Osteocyte (in vitro differentiated cells): ENCODE measurements around the gene LTB4R. TPM values are rescaled to one million over a fixed set of nuclear protein-coding genes. Genes with fewer than 3 reads are reported as not detected.
"Not testable (repeated sequence)": the region's sequence is repeated elsewhere in the genome, so short reads cannot be mapped to it uniquely, and the experiment has no call there.

Experiments
- DNase-seq: peaks from one replicate; pipeline ENCODE4 v3.0.0; 2021; ENCODE audit warnings: mixed read lengths; ENCODE audit not compliant: unreplicated experiment; ENCODE audit errors: extremely low spot score
- H3K27ac Mint-ChIP-seq: one replicate; pipeline ENCODE4 v1.8.0; 2021; ENCODE audit warnings: mild to moderate bottlenecking, mixed read lengths; ENCODE audit not compliant: unreplicated experiment
- H3K27me3 Mint-ChIP-seq: one replicate; pipeline ENCODE4 v1.8.0; 2021; ENCODE audit warnings: mixed read lengths; ENCODE audit not compliant: unreplicated experiment
- H3K36me3 Mint-ChIP-seq: one replicate; pipeline ENCODE4 v1.8.0; 2021; ENCODE audit warnings: mixed read lengths; ENCODE audit not compliant: unreplicated experiment
- H3K4me1 Mint-ChIP-seq: one replicate; pipeline ENCODE4 v1.8.0; 2021; ENCODE audit warnings: mixed read lengths; ENCODE audit not compliant: unreplicated experiment
- H3K4me3 Mint-ChIP-seq: one replicate; pipeline ENCODE4 v1.8.0; 2021; ENCODE audit warnings: mild to moderate bottlenecking, moderate library complexity, mixed read lengths; ENCODE audit not compliant: unreplicated experiment
- H3K9me3 Mint-ChIP-seq: one replicate; pipeline ENCODE4 v1.8.0; 2021; ENCODE audit warnings: mixed read lengths; ENCODE audit not compliant: unreplicated experiment
- total RNA-seq: library from RNA; stranded (reverse); gene quantifications from 2 replicates; pipeline ENCODE4 v1.2.1, GENCODE V29; 2021
- TF ChIP-seq, protein P1 (sequence below): fragments of 200-600 bp; sonication (generic); IDR thresholded peaks from 2 replicates; pipeline ENCODE4 v1.5.0; 2021; ENCODE audit warnings: antibody characterized with exemption, mild to moderate bottlenecking, moderate library complexity

LTB4R gene
- total RNA-seq, 1 donor from 2014 or later = 11.3 TPM

DNA sequence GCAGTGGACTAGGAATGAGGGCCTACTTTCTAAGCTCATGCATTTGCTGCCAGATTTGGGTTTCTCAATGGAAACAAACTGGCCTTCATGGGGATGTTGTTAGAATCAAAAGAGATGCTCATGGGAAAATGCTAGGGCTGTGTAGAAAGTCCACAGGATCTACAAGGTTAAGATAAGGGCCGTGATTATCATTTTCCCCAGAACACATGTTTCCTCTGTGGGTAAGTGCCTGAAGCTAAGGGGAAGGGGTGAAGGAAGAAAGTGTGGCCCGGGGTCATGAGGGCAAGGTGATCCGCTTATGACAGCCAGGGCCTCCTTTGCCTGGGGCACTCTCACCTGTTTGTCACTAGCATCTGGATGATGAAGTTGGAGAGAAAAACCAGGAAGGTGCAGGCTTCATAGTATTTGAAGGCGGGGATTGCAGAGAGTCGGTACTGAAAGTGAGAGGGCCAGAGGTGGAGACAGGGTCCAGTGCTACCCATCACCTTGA, 13.8 kb downstream of the LTB4R start:
- peaks cover 3% of the 10 kb centered on the region for H3K27me3 Mint-ChIP-seq
- H3K9me3 Mint-ChIP-seq = no peaks in the 10 kb centered on the region
- DNase-seq = no peak
- no peak overlapping the region for H3K27ac Mint-ChIP-seq
- no peaks in the 10 kb centered on the region for H3K36me3 Mint-ChIP-seq
- H3K4me1 Mint-ChIP-seq = peaks cover 2% of the 10 kb centered on the region
- TF ChIP-seq, protein P1, sequence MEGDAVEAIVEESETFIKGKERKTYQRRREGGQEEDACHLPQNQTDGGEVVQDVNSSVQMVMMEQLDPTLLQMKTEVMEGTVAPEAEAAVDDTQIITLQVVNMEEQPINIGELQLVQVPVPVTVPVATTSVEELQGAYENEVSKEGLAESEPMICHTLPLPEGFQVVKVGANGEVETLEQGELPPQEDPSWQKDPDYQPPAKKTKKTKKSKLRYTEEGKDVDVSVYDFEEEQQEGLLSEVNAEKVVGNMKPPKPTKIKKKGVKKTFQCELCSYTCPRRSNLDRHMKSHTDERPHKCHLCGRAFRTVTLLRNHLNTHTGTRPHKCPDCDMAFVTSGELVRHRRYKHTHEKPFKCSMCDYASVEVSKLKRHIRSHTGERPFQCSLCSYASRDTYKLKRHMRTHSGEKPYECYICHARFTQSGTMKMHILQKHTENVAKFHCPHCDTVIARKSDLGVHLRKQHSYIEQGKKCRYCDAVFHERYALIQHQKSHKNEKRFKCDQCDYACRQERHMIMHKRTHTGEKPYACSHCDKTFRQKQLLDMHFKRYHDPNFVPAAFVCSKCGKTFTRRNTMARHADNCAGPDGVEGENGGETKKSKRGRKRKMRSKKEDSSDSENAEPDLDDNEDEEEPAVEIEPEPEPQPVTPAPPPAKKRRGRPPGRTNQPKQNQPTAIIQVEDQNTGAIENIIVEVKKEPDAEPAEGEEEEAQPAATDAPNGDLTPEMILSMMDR = no peak
- no peak overlapping the region for H3K4me3 Mint-ChIP-seq

DNA sequence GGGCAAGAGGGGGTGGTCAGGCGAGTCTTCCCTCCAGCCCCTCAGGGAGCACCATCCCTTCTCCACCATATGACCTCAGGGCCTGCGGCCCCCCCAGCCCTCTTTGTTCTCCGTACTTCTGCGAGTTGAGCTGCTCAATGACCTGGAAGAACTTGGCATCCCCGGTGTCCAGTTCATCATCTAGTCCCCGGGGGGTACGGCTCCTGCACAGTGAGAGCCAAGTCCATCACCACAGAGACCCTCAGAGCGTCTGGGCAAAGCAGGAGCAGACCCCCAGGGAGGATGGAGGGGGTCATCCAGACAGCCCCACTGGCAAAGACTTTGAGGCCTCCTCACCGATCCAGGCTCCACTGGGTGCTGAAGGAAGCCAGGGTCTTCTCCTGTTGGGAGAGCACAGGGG, 14.7 kb downstream of the LTB4R start:
- Mint-ChIP-seq H3K27me3 (no peaks in the 10 kb centered on the region), H3K27ac (no peak overlapping the region), H3K4me1 (peaks cover 2% of the 10 kb centered on the region), H3K9me3 (no peaks in the 10 kb centered on the region), H3K4me3 (no peak overlapping the region), H3K36me3 (no peaks in the 10 kb centered on the region)
- DNase-seq = no peak
- TF ChIP-seq, protein P1 = no peak

DNA sequence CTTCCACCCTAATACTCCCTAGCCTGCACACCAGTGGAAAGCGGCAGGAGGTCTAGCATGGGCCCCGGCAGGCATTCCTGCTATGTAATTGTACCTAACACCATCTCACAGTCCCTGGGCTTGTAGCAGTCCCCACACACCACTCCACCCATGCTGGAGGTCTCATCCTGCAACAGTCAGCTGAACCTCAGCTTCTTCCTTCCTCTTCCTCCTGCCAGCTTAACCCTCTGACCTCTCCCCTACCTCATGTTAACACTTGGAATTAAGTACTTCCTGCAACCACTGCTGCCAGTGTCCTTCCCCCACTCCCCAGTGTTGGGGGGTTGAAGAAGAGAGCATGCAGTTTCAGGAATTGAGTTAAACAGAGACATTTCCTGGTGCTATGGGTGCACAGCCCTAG, 16.0 kb downstream of the LTB4R start:
- H3K36me3 Mint-ChIP-seq = no peaks in the 10 kb centered on the region
- TF ChIP-seq, protein P1 = no peak
- no peak for DNase-seq
- H3K9me3 Mint-ChIP-seq = no peaks in the 10 kb centered on the region
- H3K4me3 Mint-ChIP-seq = no peak overlapping the region
- peaks cover 4% of the 10 kb centered on the region for H3K4me1 Mint-ChIP-seq
- H3K27me3 Mint-ChIP-seq = no peaks in the 10 kb centered on the region
- H3K27ac Mint-ChIP-seq = no peak overlapping the region

DNA sequence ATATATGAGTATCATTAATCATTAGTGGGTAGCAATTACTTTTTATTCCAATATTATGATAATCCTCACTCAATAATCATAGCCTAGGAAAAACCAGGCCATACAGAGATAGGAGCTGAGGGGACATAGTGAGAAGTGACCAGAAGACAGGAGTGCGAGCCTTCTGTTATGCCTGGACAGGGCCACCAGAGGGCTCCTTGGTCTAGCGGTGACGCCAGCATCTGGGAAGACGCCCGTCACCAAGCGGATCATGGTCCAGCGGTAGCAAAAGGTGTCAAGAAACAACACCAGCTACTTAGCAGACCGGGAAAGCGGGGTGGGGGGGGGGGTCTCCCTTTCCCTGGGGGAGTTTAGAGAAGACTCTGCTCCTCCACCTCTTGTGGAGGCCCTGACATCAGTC, 16.6 kb downstream of the LTB4R start:
- TF ChIP-seq, protein P1 = peak; percentile 71
- not testable (repeated sequence) for H3K9me3 Mint-ChIP-seq, H3K27me3 Mint-ChIP-seq, DNase-seq, H3K4me3 Mint-ChIP-seq, H3K36me3 Mint-ChIP-seq, H3K27ac Mint-ChIP-seq, H3K4me1 Mint-ChIP-seq

DNA sequence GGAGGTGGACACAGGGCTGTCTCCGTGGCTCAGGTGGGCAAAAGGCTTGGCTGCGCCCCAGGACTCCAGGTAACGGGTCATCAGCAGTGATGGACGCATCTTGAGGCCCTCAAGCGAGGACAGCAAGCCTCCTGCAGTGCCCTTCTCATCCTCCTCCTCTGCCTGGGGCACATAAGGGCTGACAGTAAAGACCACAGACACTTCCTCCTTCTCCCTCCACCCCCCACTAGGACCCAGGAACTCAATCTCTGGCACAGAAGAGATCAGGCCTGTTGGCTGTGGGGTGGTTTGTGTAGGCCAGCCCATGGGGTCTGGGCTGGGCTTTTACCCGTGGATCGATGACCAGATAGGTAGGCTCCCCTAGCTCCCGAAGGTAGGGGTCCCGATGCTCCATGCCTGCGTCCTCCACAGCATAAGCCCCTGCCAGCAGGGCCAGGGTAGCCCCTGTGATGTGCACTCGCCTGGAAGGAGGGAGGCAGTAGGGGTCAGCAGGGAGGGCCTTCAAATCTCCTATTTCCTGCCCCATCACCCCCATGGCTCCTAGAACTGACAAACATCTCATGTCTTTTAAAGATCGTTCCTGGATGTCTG, 17.9 kb downstream of the LTB4R start:
- Mint-ChIP-seq H3K36me3 (no peaks in the 10 kb centered on the region), H3K27me3 (no peaks in the 10 kb centered on the region), H3K27ac (no peak overlapping the region), H3K4me1 (peaks cover 17% of the 10 kb centered on the region), H3K9me3 (no peaks in the 10 kb centered on the region), H3K4me3 (no peak overlapping the region)
- DNase-seq = no peak
- TF ChIP-seq, protein P1 = no peak
